Panc1 (cell line): ENCODE results near the gene BAG1. TPM values are rescaled to one million over a fixed set of nuclear protein-coding genes. Genes with fewer than 3 reads are reported as not detected.

Experiments used
- ATAC-seq: fragments of 200-7000 bp; cut with Tn5 transposase; 2 replicates; pipeline ENCODE4 v1.9.1; 2020; ENCODE audit warnings: mild to moderate bottlenecking, moderate library complexity
- BruUV-seq: library from RNA; stranded (reverse); fragments of 400-500 nt; replicated peaks from 2 replicates; lab custom pipeline; 2021; lab: Mats Ljungman, UMichigan
- CTCF ChIA-PET: fragments of 300-600 bp; sonication (Branson Sonifier 250); formaldehyde crosslinking; loops from one replicate; lab custom pipeline; 2022; ENCODE audit warnings: antibody characterized with exemption; lab: Charles Lee
- POLR2A ChIA-PET: fragments of 300-600 bp; sonication (Branson Sonifier 250); formaldehyde crosslinking; loops from one replicate; lab custom pipeline; 2022; ENCODE audit warnings: antibody characterized with exemption; lab: Charles Lee
- DNase-seq: peaks from one replicate; pipeline ENCODE4 v3.0.0-alpha.2; 2010; ENCODE audit warnings: low read depth, low spot score
- H3K27ac ChIP-seq: 2 replicates; pipeline ENCODE4 v1.5.1; 2011; ENCODE audit warnings: mild to moderate bottlenecking, low read length, inconsistent platforms
- H3K27me3 ChIP-seq: fragments of 200-500 bp; sonication (Bioruptor generic); 2 replicates; pipeline ENCODE4 v1.6.0; 2014; ENCODE audit warnings: low read length, inconsistent platforms; ENCODE audit not compliant: control insufficient read depth, insufficient read depth
- H3K36me3 ChIP-seq: fragments of 200-500 bp; sonication (Bioruptor generic); 2 replicates; pipeline ENCODE4 v1.5.1; 2014; ENCODE audit warnings: inconsistent platforms, mild to moderate bottlenecking, low read length, moderate library complexity; ENCODE audit not compliant: control insufficient read depth, insufficient read depth
- H3K4me1 ChIP-seq: 2 replicates; pipeline ENCODE4 v1.5.1; 2011; ENCODE audit warnings: inconsistent platforms, mild to moderate bottlenecking, low read length, moderate library complexity; ENCODE audit not compliant: control insufficient read depth, insufficient read depth
- H3K4me3 ChIP-seq, 2 experiments: 2 replicates each; pipeline ENCODE4 v1.5.1; 2011 to 2012; ENCODE audit warnings: low read depth in 2 of 2, low read length in 2 of 2, mild to moderate bottlenecking in 2 of 2, inconsistent platforms in 1 of 2, moderate library complexity in 1 of 2
- H3K9me3 ChIP-seq: fragments of 200-500 bp; sonication (Bioruptor generic); 2 replicates; pipeline ENCODE4 v1.5.1; 2014; ENCODE audit warnings: low read depth, mild to moderate bottlenecking, inconsistent platforms, low read length, moderate library complexity; ENCODE audit not compliant: control insufficient read depth, insufficient read depth
- CTCF ChIP-seq: fragments of 450-650 bp; IDR thresholded peaks from 2 replicates; pipeline ENCODE4 v1.5.1; 2017; ENCODE audit warnings: mild to moderate bottlenecking
- POLR2AphosphoS5 ChIP-seq: IDR thresholded peaks from 2 replicates; pipeline ENCODE4 v1.6.1; 2012; ENCODE audit warnings: mild to moderate bottlenecking, low read depth, low read length, moderate library complexity
- SIN3A ChIP-seq: IDR thresholded peaks from 2 replicates; pipeline ENCODE4 v1.6.1; 2012; ENCODE audit warnings: low read depth, mild to moderate bottlenecking, low read length, moderate library complexity, borderline replicate concordance; ENCODE audit not compliant: insufficient read depth
- TCF7L2 ChIP-seq: IDR thresholded peaks from 2 replicates; pipeline ENCODE4 v1.6.1; 2011; ENCODE audit warnings: mild to moderate bottlenecking, low read depth, low read length, inconsistent platforms
- in situ Hi-C: cut with HindIII; loops from 2 replicates; pipeline ENCODE4 v1.10.0; 2016; ENCODE audit warnings: low sequenced_read_pairs, low pct_unique_long_range_greater_than_20kb
- intact Hi-C: fragments of 100-400 bp; cut with micrococcal nuclease; formaldehyde crosslinking; loops from one replicate; pipeline ENCODE4 v1.10.0; 2022; ENCODE audit not compliant: unreplicated experiment
- total RNA-seq: library from RNA; stranded (reverse); gene quantifications from one replicate; pipeline ENCODE4 v1.2.1, GENCODE V29; 2021; ENCODE audit not compliant: unreplicated experiment
- TF ChIP-seq, protein P1 (sequence below), 2 experiments: IDR thresholded peaks; 2 replicates each; pipeline ENCODE4 v1.6.1; 2011 to 2012; ENCODE audit warnings: low read depth in 2 of 2, control low read depth in 1 of 2, low read length in 1 of 2, mild to moderate bottlenecking in 1 of 2, moderate library complexity in 1 of 2; ENCODE audit not compliant: insufficient read depth in 1 of 2

The BAG1 gene
- total RNA-seq, 1 experiment from 2014 or later, result 95.8 TPM

GRCh38 chr9:33210006-33210715, 54.3 kb downstream of the BAG1 start:
- no peak for DNase-seq
- no peak for TF ChIP-seq TCF7L2
- TF ChIP-seq, protein P1, sequence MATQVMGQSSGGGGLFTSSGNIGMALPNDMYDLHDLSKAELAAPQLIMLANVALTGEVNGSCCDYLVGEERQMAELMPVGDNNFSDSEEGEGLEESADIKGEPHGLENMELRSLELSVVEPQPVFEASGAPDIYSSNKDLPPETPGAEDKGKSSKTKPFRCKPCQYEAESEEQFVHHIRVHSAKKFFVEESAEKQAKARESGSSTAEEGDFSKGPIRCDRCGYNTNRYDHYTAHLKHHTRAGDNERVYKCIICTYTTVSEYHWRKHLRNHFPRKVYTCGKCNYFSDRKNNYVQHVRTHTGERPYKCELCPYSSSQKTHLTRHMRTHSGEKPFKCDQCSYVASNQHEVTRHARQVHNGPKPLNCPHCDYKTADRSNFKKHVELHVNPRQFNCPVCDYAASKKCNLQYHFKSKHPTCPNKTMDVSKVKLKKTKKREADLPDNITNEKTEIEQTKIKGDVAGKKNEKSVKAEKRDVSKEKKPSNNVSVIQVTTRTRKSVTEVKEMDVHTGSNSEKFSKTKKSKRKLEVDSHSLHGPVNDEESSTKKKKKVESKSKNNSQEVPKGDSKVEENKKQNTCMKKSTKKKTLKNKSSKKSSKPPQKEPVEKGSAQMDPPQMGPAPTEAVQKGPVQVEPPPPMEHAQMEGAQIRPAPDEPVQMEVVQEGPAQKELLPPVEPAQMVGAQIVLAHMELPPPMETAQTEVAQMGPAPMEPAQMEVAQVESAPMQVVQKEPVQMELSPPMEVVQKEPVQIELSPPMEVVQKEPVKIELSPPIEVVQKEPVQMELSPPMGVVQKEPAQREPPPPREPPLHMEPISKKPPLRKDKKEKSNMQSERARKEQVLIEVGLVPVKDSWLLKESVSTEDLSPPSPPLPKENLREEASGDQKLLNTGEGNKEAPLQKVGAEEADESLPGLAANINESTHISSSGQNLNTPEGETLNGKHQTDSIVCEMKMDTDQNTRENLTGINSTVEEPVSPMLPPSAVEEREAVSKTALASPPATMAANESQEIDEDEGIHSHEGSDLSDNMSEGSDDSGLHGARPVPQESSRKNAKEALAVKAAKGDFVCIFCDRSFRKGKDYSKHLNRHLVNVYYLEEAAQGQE (IDR thresholded peaks at IDR 0.05; ENCODE audit: insufficient read depth in 1 of 2, low read depth in 2 of 2, low read length in 1 of 2), result no peak
- TF ChIP-seq CTCF, result no peak
- no peak for TF ChIP-seq SIN3A
- no peak for TF ChIP-seq POLR2AphosphoS5
- Histone ChIP-seq H3K9me3 (no peaks in the 10 kb centered on the region), H3K4me1 (no peaks in the 10 kb centered on the region), H3K27me3 (no peaks in the 10 kb centered on the region; the same call in 1 of the 2 replicates), H3K4me3 (no peak overlapping the region), H3K27ac (no peak overlapping the region), H3K36me3 (no peaks in the 10 kb centered on the region)
- in situ Hi-C loops, result no loop called here
- ChIA-PET CTCF (no interaction called here), POLR2A (no interaction called here)
- intact Hi-C loops, result no loop called here
- BruUV-seq, result no TSS peak
- no peak for ATAC-seq

DNA sequence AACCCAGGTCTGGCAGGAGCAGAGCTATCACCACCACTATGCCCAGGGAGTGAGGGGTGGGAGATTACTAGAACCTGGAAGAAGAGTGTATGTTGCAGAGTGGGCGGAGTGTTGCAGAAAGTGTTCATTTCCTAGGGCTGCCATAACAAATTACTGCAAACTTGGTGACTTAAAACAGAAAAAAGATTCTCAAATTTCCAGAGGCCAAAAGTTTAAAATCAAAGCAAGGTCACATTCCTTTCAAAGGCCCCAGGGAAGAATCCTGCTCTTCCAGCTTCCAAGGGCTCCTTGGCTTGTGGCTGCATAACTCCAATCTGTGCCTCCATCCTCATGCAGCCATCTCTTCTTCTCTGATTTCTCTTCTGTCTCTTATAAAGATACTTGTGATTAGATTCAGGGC, 55.1 kb downstream of the BAG1 start:
- DNase-seq (no peak), ATAC-seq (no peak)
- intact Hi-C loops, result no loop called here
- CTCF ChIA-PET, result no interaction called here
- Histone ChIP-seq H3K36me3 (no peaks in the 10 kb centered on the region), H3K4me1 (no peaks in the 10 kb centered on the region), H3K9me3 (no peaks in the 10 kb centered on the region), H3K4me3 (no peak overlapping the region), H3K27ac (no peak overlapping the region), H3K27me3 (no peaks in the 10 kb centered on the region)
- no TSS peak for BruUV-seq
- in situ Hi-C loops, result no loop called here
- TF ChIP-seq SIN3A (no peak), TCF7L2 (no peak), CTCF (no peak), POLR2AphosphoS5 (no peak)
- TF ChIP-seq, protein P1 (IDR thresholded peaks at IDR 0.05; ENCODE audit: insufficient read depth in 1 of 2, low read depth in 2 of 2, low read length in 1 of 2), result no peak
- POLR2A ChIA-PET, result no interaction called here
